T47D (cell line): ENCODE measurements around the gene ATP6V0A1.

Source experiments
- DNase-seq, 2 experiments: peaks; one replicate each; pipeline versions ENCODE4 v3.0.0 to v3.0.0-alpha.2; 2011 to 2012; ENCODE audit warnings: low read depth in 1 of 2, low spot score in 1 of 2
- JUND ChIP-seq: IDR thresholded peaks from 2 replicates; pipeline ENCODE4 v1.6.1; 2012; ENCODE audit warnings: low read depth
- in situ Hi-C: cut with HindIII; loops from 2 replicates; pipeline ENCODE4 v1.10.0; 2016; ENCODE audit warnings: low sequenced_read_pairs, low pct_unique_long_range_greater_than_20kb

Gene ATP6V0A1

DNA sequence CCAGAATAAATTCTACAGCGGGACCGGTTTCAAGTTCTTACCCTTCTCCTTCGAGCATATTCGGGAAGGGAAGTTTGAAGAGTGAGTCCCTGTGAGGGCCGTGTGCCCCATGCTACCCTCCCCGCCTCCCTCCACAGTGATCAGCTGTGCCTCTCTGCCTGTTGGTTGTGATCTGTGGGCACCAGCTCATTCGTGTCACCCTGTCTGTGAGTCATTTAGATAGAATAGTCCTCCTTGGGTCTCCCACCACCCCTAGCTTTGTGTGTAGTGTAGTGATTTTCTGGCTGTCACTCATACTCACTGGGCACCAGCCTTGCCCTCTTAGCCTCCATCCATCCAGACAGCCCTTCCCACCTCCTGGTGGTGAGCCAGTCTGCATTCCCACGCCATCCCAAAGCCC lies 62.4 kb downstream of the ATP6V0A1 start:
- DNase-seq, result no peak
- in situ Hi-C loops, result no loop called here
- no peak for TF ChIP-seq JUND

DNA sequence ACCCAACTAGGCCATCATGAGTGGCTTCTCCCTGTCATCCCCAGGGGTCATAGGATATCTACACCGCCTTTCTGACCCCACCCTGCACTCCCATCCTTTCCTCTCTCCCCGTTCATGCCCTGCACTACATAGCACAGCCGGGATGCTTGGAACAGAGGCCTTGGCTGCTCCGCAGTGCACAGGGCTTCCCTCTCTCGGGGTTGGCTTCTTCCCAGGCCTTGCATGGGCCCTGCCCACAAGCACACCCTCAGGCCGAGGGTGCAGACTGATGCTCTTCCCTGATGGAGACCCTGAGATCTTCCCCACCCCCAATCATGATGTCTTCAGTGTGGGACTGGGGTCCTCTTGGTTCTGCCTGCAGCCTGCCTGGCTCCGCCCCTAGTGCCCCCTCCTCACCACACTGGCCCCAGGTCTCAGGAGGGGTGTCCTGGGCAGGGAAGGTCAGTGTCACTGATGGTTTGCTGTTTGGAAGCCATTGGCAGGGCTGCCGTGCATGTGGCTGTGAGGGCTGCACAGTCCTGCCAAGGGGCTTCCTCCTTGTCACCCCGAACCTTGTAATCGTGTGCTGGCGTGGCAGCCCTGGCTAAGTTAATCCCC lies 63.1 kb downstream of the ATP6V0A1 start:
- DNase-seq, result no peak
- TF ChIP-seq JUND, result no peak
- in situ Hi-C loops, result no loop called here

DNA sequence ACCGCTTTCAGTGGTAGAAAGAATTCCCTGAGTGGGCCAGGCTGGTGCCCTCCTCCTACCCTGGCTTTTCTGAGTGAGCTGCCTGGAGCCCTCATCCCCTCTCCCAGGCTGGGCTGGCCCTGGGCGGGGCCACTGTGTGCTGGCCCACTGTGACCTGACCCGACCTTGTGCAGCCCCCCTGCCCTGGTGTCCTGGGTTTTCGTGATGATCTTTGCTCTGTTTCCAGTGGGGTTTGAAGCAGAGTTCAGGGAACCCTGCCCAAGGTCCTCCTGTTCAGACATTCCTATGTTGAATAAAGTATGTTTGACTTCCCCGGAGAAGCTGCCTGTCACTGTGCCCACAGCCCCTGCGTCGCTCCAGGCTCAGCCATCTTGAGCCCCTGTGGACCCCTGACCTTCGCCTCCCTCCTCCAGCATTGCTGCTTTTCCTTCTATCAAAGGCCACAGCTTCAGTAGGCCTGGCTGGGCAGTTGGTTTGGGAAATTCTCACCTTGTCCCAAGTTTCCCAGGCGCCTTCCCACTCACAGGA lies 63.6 kb downstream of the ATP6V0A1 start:
- in situ Hi-C loops, result no loop called here
- no peak for DNase-seq
- no peak for TF ChIP-seq JUND

GRCh38 chr17:42522798-42523278 lies 64.2 kb downstream of the ATP6V0A1 start:
- DNase-seq, result no peak
- TF ChIP-seq JUND, result no peak
- in situ Hi-C loops, result no loop called here

DNA sequence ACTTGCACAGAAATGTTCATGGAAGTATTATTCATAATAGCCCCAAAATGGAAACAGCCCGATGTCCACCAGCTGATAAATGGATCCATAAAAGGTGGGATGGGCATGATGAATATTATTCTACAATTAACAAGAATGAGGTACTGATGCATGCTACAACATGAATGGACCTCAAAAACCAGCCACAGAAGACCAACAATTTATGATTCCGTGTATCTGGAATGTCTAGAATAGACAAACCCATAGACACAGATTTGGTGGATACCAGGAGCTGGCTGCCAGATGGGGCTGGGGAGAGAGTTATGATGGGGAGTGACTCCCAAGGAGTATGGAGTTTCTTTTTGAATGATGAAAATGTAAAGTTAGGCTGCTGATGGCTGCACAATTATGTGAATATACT lies 66.5 kb downstream of the ATP6V0A1 start:
- TF ChIP-seq JUND, result no peak
- no peak for DNase-seq
- in situ Hi-C loops, result no loop called here

- in situ Hi-C loops, result no loop called here
- no peak for TF ChIP-seq JUND
- no peak for DNase-seq
These were observed 67.4 kb downstream of the ATP6V0A1 start for GRCh38 chr17:42526031-42526444.

- in situ Hi-C loops, result no loop called here
- DNase-seq, result no peak
- no peak for TF ChIP-seq JUND
These were observed 69.3 kb downstream of the ATP6V0A1 start for GRCh38 chr17:42527932-42528331.

GRCh38 chr17:42529061-42529460 lies 70.4 kb downstream of the ATP6V0A1 start:
- in situ Hi-C loops, result no loop called here
- DNase-seq, result no peak
- TF ChIP-seq JUND, result no peak

DNA sequence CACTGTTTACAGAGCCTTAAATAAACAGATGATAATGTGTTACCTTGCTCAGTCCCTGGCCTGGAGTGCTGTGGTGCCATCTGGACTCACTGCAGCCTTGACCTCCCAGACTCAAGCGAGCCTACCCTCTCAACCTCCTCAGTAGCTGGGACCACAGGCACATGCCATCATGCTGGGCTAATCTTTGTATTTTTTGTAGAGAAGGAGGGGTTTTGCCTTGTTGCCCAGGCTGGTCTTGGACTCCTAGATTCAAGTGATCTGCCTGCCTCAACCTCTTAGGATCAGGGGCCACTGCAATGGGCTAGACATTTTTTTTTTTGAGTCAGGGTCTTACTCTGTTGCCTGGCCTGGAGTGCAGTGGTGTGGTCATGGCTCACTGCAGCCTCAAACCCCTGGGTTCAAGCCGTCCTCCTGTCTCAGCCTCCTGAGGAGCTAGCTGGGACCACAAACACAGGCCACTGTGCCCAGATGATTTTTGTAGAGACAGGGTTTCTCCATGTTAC lies 72.3 kb downstream of the ATP6V0A1 start:
- in situ Hi-C loops, result no loop called here
- no peak for TF ChIP-seq JUND
- DNase-seq, result no peak

DNA sequence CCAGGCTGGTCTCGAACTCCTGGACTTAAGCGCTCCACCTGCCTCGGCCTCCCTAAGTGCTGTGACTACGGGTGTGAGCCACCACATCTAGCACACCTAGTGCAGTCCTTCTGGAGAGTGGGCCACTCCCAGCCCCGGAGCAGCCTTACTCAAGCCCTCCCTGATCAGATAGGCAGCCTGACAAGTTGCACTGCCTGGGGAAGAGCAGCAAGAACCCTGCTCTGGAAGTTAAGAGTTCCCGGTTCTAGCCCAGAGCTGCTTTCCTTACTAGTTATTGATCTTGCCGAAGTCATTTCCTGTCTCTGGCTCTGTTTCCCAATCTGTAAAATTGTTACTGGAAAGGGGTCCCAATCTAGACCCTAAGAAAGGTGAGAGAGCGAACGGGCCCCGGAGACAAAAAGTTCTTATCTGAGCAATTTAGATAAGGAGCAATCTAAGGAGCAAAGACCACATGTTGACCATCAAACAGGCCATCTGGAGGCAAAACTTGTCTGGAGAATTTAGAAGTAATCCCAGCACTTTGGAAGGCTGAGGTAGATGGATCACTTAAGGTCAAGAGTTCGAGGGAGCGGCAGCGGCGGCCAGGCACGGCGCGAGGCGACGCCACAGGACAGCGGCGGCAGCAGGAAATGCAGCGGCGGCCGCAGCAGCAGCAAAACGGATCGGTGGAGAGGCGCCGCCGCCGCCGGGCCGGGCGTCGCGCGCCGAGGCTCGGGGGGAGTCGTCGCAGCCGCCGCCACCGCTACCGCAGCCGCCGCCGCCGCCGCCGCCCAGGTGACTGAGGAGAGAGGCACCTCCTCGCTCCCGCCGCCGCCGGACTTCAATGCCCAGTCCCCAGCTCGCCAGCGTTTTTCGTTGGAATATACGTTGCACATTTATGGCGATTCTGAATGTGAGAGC lies 73.0 kb downstream of the ATP6V0A1 start:
- peak in 1 of 2 experiments; percentile 79 for DNase-seq
- TF ChIP-seq JUND, result no peak
- in situ Hi-C loops, result no loop called here

- in situ Hi-C loops, result no loop called here
- no peak for DNase-seq
- no peak for TF ChIP-seq JUND
These were observed 76.7 kb downstream of the ATP6V0A1 start for GRCh38 chr17:42535155-42536047.

DNA sequence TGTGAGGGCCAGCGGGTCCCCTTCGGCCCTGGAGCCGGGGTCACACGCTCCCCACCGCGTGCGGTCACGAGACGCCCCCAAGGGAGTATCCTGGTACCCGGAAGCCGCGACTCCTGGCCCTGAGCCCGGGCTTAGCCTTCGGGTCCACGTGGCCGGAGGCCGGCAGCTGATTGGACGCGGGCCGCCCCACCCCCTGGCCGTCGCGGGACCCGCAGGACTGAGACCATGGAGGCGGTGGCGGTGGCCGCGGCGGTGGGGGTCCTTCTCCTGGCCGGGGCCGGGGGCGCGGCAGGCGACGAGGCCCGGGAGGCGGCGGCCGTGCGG lies 77.3 kb downstream of the ATP6V0A1 start, which contains the start of gene NAGLU:
TSS of gene NAGLU (plus strand) at position 194 of the 324 bp plus-strand sequence. CDS start at position 226, 32 bp downstream.
- in situ Hi-C loops, result no loop called here
- peak; percentile 94 to 99 for DNase-seq
- no peak for TF ChIP-seq JUND
